Ishikawa (cell line): ENCODE results near the gene SCTR.

Source experiments
- CEBPB ChIP-seq: IDR thresholded peaks from 2 replicates; pipeline ENCODE4 v1.6.1; 2012
- CREB1 ChIP-seq: IDR thresholded peaks from 2 replicates; pipeline ENCODE4 v1.6.1; 2012; ENCODE audit warnings: low read depth
- EGR1 ChIP-seq: IDR thresholded peaks from 2 replicates; pipeline ENCODE4 v1.6.1; 2012
- EP300 ChIP-seq: IDR thresholded peaks from 2 replicates; pipeline ENCODE4 v1.6.1; 2012; ENCODE audit warnings: borderline replicate concordance
- FOXM1 ChIP-seq: IDR thresholded peaks from 2 replicates; pipeline ENCODE4 v1.6.1; 2012; ENCODE audit warnings: low read depth, borderline replicate concordance
- NFIC ChIP-seq: IDR thresholded peaks from 2 replicates; pipeline ENCODE4 v1.6.1; 2012
- RAD21 ChIP-seq: IDR thresholded peaks from 2 replicates; pipeline ENCODE4 v1.6.1; 2012; ENCODE audit warnings: low read depth
- TAF1 ChIP-seq: IDR thresholded peaks from 2 replicates; pipeline ENCODE4 v1.6.1; 2012; ENCODE audit warnings: low read depth, mild to moderate bottlenecking
- TCF12 ChIP-seq: IDR thresholded peaks from 2 replicates; pipeline ENCODE4 v1.6.1; 2012; ENCODE audit warnings: low read depth
- TEAD4 ChIP-seq: IDR thresholded peaks from 2 replicates; pipeline ENCODE4 v1.6.1; 2012
- USF1 ChIP-seq: IDR thresholded peaks from 2 replicates; pipeline ENCODE4 v1.6.1; 2012
- YY1 ChIP-seq: IDR thresholded peaks from 2 replicates; pipeline ENCODE4 v1.6.1; 2012; ENCODE audit warnings: low read depth
- ZBTB7A ChIP-seq: IDR thresholded peaks from 2 replicates; pipeline ENCODE4 v1.6.1; 2012; ENCODE audit warnings: low read depth
- TF ChIP-seq, protein P1 (sequence below): IDR thresholded peaks from 2 replicates; pipeline ENCODE4 v1.6.1; 2012
- TF ChIP-seq, protein P2 (sequence below): IDR thresholded peaks from 2 replicates; pipeline ENCODE4 v1.6.1; 2012; ENCODE audit warnings: low read depth, mild to moderate bottlenecking

The SCTR gene

DNA sequence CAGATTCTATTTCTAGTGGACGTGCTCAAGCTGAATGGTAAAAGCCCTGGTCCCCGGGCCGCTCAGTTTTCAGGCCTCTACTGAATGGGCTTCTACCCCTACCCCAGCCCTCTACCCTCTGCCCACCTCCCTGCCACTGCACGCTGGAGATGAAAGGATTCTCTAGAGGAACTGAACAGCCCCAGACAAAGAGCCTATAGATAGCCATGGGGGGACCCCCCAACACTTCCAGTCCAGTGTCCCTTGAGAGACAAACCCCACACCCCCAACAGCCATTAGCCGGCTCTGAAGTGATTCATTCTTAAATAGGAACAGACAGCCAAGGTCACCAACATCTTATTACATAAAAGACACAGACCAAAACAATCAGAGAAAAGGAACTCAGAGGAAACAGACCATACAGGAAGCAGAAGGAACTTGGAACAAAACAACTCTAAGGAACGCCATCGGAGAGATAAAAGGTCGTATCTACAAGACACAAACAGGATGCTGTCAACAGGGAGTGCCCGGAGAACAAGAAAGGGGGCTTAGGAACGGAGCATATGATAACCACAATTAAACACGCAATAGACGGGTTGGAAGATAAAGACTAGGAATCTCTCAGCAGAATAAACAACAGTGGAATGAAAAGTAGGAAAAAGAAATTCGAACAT lies 69.1 kb downstream of the SCTR start:
- TF ChIP-seq ZBTB7A, result no peak
- no peak for TF ChIP-seq YY1
- TF ChIP-seq, protein P1, sequence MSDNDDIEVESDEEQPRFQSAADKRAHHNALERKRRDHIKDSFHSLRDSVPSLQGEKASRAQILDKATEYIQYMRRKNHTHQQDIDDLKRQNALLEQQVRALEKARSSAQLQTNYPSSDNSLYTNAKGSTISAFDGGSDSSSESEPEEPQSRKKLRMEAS, result no peak
- TF ChIP-seq TCF12, result no peak
- TF ChIP-seq CREB1, result no peak
- TF ChIP-seq RAD21, result no peak
- TF ChIP-seq, protein P2, sequence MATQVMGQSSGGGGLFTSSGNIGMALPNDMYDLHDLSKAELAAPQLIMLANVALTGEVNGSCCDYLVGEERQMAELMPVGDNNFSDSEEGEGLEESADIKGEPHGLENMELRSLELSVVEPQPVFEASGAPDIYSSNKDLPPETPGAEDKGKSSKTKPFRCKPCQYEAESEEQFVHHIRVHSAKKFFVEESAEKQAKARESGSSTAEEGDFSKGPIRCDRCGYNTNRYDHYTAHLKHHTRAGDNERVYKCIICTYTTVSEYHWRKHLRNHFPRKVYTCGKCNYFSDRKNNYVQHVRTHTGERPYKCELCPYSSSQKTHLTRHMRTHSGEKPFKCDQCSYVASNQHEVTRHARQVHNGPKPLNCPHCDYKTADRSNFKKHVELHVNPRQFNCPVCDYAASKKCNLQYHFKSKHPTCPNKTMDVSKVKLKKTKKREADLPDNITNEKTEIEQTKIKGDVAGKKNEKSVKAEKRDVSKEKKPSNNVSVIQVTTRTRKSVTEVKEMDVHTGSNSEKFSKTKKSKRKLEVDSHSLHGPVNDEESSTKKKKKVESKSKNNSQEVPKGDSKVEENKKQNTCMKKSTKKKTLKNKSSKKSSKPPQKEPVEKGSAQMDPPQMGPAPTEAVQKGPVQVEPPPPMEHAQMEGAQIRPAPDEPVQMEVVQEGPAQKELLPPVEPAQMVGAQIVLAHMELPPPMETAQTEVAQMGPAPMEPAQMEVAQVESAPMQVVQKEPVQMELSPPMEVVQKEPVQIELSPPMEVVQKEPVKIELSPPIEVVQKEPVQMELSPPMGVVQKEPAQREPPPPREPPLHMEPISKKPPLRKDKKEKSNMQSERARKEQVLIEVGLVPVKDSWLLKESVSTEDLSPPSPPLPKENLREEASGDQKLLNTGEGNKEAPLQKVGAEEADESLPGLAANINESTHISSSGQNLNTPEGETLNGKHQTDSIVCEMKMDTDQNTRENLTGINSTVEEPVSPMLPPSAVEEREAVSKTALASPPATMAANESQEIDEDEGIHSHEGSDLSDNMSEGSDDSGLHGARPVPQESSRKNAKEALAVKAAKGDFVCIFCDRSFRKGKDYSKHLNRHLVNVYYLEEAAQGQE, result no peak
- no peak for TF ChIP-seq CEBPB

DNA sequence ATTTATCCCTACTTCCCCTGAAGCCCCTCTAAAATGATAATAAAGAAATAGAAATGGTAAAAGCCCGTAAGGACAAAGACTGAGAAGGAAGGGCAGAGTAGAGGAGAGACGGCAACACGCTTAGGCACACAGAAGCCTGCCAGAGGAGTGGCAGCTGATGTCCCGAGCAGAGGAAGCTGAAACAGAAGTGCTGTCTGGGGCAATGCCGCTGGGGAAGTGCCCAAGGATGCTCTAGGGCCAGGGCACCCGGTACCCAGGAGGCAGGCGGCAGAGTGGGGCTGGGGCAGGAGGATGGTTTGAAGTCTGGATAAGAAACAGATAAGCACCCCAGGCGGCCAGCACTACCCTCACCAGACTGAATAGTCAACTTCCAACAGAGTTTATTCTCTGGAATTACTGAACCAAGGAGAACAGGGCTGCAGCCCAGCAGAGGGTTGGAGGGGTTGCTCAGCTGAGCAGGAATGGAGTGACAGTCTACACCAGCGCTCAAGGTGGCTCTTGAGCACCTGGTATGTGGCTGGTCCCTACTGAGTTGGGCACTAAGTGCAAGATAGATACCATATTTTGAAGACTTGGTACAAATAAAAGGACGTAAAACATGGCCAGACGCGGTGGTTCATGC lies 70.2 kb downstream of the SCTR start:
- no peak for TF ChIP-seq EP300

- TF ChIP-seq, protein P1, result no peak
- TF ChIP-seq TAF1 (no peak), EGR1 (no peak), NFIC (no peak), TEAD4 (no peak), USF1 (no peak), EP300 (no peak), RAD21 (no peak), ZBTB7A (no peak), CEBPB (no peak), CREB1 (no peak), TCF12 (no peak), FOXM1 (no peak)
- TF ChIP-seq, protein P2, result no peak
Observed at GRCh38 chr2:119451336-119452050, 72.8 kb downstream of the SCTR start.

- TF ChIP-seq TEAD4 (no peak), CREB1 (no peak), TCF12 (no peak), ZBTB7A (no peak), EP300 (no peak), RAD21 (no peak), NFIC (no peak), YY1 (no peak)
Observed at GRCh38 chr2:119449521-119449920, 74.8 kb downstream of the SCTR start.

- TF ChIP-seq TAF1 (no peak), TCF12 (no peak), FOXM1 (no peak), TEAD4 (no peak), CEBPB (no peak), YY1 (no peak), RAD21 (no peak), NFIC (no peak), EGR1 (no peak), EP300 (no peak)
- TF ChIP-seq, protein P1, result no peak
Observed at GRCh38 chr2:119448427-119449141, 75.7 kb downstream of the SCTR start.
